K562 (cell line): ENCODE measurements around the gene FBXW11. TPM values are rescaled to one million over a fixed set of nuclear protein-coding genes. Genes with fewer than 3 reads are reported as not detected.

Source experiments
- ATAC-seq: fragments of 200-7000 bp; cut with Tn5 transposase; 3 replicates; pipeline ENCODE4 v1.9.1; 2020; ENCODE audit warnings: moderate library complexity
- BruUV-seq: library from RNA; stranded (reverse); fragments of 400-500 nt; replicated peaks from 2 replicates; lab custom pipeline; 2021; lab: Mats Ljungman, UMichigan
- CTCF ChIA-PET: fragments of 300-600 bp; formaldehyde crosslinking; extraction: SDS; loops from one replicate; lab custom pipeline; 2021; ENCODE audit warnings: low intra/inter-chr PET ratio; lab: Yijun Ruan, JAX
- POLR2A ChIA-PET: fragments of 300-600, 350-650 bp; sonication (Branson Sonifier 250); formaldehyde crosslinking; extraction: SDS; loops from one replicate; lab custom pipeline; 2021; ENCODE audit warnings: antibody characterized with exemption, inconsistent platforms; lab: Yijun Ruan, JAX
- DNase-seq, 4 experiments: peaks; one replicate each; pipeline versions ENCODE4 v3.0.0 to v3.0.0-alpha.2; 2011 to 2018; ENCODE audit warnings: low spot score in 3 of 4, mixed read lengths in 3 of 4; ENCODE audit errors: extremely low read depth in 1 of 4
- FAIRE-seq: peaks from 2 replicates; lab custom pipeline; 2011; peaks lifted over from hg19 to GRCh38; lab: Jason Lieb, UNC
- H2AFZ ChIP-seq: 2 replicates; pipeline ENCODE4 v1.6.0; 2011; ENCODE audit warnings: low read depth, low read length, control low read depth, inconsistent platforms
- H3K27ac ChIP-seq: fragments of 200-600 bp; 3 replicates; pipeline ENCODE4 v1.8.0; 2011; ENCODE audit warnings: low read depth, mild to moderate bottlenecking, control low read depth, inconsistent platforms, low read length, moderate library complexity, mixed read lengths; ENCODE audit errors: extremely low read depth
- H3K27me3 ChIP-seq, 2 experiments: fragments of 300-600 bp in 1 of 2; 2 replicates in 1 of 2; 3 replicates in 1 of 2; pipeline versions ENCODE4 v1.6.0 to v1.8.0; 2011; ENCODE audit warnings: inconsistent platforms in 2 of 2, low read length in 2 of 2, mild to moderate bottlenecking in 1 of 2, mixed read lengths in 1 of 2, moderate library complexity in 1 of 2; ENCODE audit not compliant: control insufficient read depth in 2 of 2, insufficient read depth in 2 of 2
- H3K36me3 ChIP-seq: fragments of 300-600 bp; 3 replicates; pipeline ENCODE4 v1.8.0; 2011; ENCODE audit warnings: mild to moderate bottlenecking, low read length, inconsistent platforms; ENCODE audit not compliant: control insufficient read depth, insufficient read depth
- H3K4me1 ChIP-seq, 2 experiments: fragments of 200-600 bp in 1 of 2; replicated peaks in 1 of 2; 2 replicates in 1 of 2; 3 replicates in 1 of 2; pipeline versions ENCODE4 v1.5.1 to v1.8.0; 2011; ENCODE audit warnings: inconsistent platforms in 2 of 2, low read length in 2 of 2, mild to moderate bottlenecking in 1 of 2, mixed read lengths in 1 of 2, moderate library complexity in 1 of 2; ENCODE audit not compliant: control insufficient read depth in 2 of 2, insufficient read depth in 2 of 2
- H3K4me2 ChIP-seq: 2 replicates; pipeline ENCODE4 v1.6.1; 2011; ENCODE audit warnings: low read length, control low read depth, inconsistent platforms, mixed read lengths; ENCODE audit not compliant: insufficient read depth
- H3K4me3 ChIP-seq: fragments of 200-600 bp; sonication (generic), shearing (Covaris generic); 2 replicates; pipeline ENCODE4 v1.5.1; 2016; ENCODE audit warnings: control low read depth, inconsistent platforms
- H3K79me2 ChIP-seq: fragments of 200-600 bp; 3 replicates; pipeline ENCODE4 v1.8.0; 2011; ENCODE audit warnings: low read length, inconsistent platforms; ENCODE audit not compliant: control insufficient read depth, insufficient read depth
- H3K9ac ChIP-seq, 2 experiments: 2 replicates each; pipeline versions ENCODE4 v1.6.0 to v1.6.1; 2011; ENCODE audit warnings: low read depth in 2 of 2, low read length in 2 of 2, control low read depth in 1 of 2, inconsistent platforms in 1 of 2, mild to moderate bottlenecking in 1 of 2, mixed read lengths in 1 of 2; ENCODE audit not compliant: insufficient read depth in 1 of 2
- H3K9me1 ChIP-seq: one replicate; pipeline ENCODE4 v1.6.0; 2011; ENCODE audit warnings: inconsistent platforms, mild to moderate bottlenecking, low read length, moderate library complexity; ENCODE audit not compliant: control insufficient read depth, insufficient read depth
- H3K9me3 ChIP-seq: replicated peaks from 2 replicates; pipeline ENCODE4 v1.5.1; 2011; ENCODE audit warnings: low read depth, low read length, inconsistent platforms; ENCODE audit not compliant: control insufficient read depth, insufficient read depth
- H4K20me1 ChIP-seq: replicated peaks from 2 replicates; pipeline ENCODE4 v1.6.1; 2011; ENCODE audit warnings: low read length, inconsistent platforms, mixed read lengths; ENCODE audit not compliant: control insufficient read depth, insufficient read depth
- ARHGAP35 ChIP-seq: fragments of 450-650 bp; IDR thresholded peaks from 2 replicates; pipeline ENCODE4 v1.6.1; 2018; ENCODE audit not compliant: partially characterized antibody
- CBX5 ChIP-seq: IDR thresholded peaks from 2 replicates; pipeline ENCODE4 v1.6.1; 2014; ENCODE audit warnings: low read depth, borderline replicate concordance
- CREB3 ChIP-seq: fragments of 450-650 bp; conservative IDR thresholded peaks from 2 replicates; pipeline ENCODE4 v1.6.1; 2016; ENCODE audit warnings: missing genetic modification characterization, low read depth, mild to moderate bottlenecking, missing compliant biosample characterization, moderate library complexity
- CSDE1 ChIP-seq, 2 experiments: fragments of 450-650 bp; IDR thresholded peaks; 2 replicates each; pipeline ENCODE4 v1.6.1; 2016; ENCODE audit warnings: mild to moderate bottlenecking in 1 of 2
- LARP7 ChIP-seq: fragments of 450-650 bp; IDR thresholded peaks from 2 replicates; pipeline ENCODE4 v1.6.1; 2016
- MIER1 ChIP-seq: fragments of 450-650 bp; IDR thresholded peaks from 2 replicates; pipeline ENCODE4 v1.6.1; 2016; ENCODE audit warnings: antibody characterized with exemption, mild to moderate bottlenecking, low read depth
- RCOR1 ChIP-seq, 2 experiments: IDR thresholded peaks; 2 replicates each; pipeline ENCODE4 v1.6.1; 2012; ENCODE audit warnings: low read depth in 2 of 2, low read length in 2 of 2, borderline replicate concordance in 1 of 2, improper control_type of control experiment in 1 of 2
- SMAD3 ChIP-seq: fragments of 450-650 bp; formaldehyde crosslinking; conservative IDR thresholded peaks from 2 replicates; pipeline ENCODE4 v1.4.0; 2020; ENCODE audit warnings: mild to moderate bottlenecking
- XRCC4 ChIP-seq: IDR thresholded peaks from one replicate; pipeline ENCODE4 v1.6.1; 2011; ENCODE audit not compliant: insufficient read depth, insufficient read length; ENCODE audit errors: extremely low read depth
- ZBTB1 ChIP-seq: sonication (generic); formaldehyde crosslinking; IDR thresholded peaks from 2 replicates; pipeline ENCODE4 v1.8.1; 2023; ENCODE audit warnings: missing genetic modification reagents, low read depth, mild to moderate bottlenecking, borderline replicate concordance
- ZFPM2 ChIP-seq: fragments of 250-450 bp; sonication (Bioruptor Pico); IDR thresholded peaks from 2 replicates; pipeline ENCODE4 v1.5.1; 2022; ENCODE audit warnings: mild to moderate bottlenecking
- WGBS: fragments of 100-300 bp; shearing (Covaris generic); methylation state at CpG from one replicate; pipeline ENCODE4 v1.1.6; 2016; ENCODE audit warnings: low coverage, mixed read lengths; ENCODE audit not compliant: insufficient coverage; ENCODE audit errors: missing lambda C conversion rate; 5-methylcytosine and 5-hydroxymethylcytosine counted together
- in situ Hi-C: fragments of 300-500 bp; cut with MboI; formaldehyde crosslinking; loops from 4 replicates; pipeline ENCODE4 v1.15.0; 2018; ENCODE audit warnings: inconsistent platforms, mixed read lengths
- intact Hi-C: fragments of 100-400 bp; cut with micrococcal nuclease; formaldehyde crosslinking; loops from 2 replicates; pipeline ENCODE4 v1.14.2; 2022
- polyA plus RNA-seq, 8 experiments: library from polyadenylated mRNA; depleted of rRNA in 4 of 8; stranded (reverse) in 5 of 8; unstranded in 3 of 8; fragments of >200 nt; fragmentation: Nextera tagmentation in 2 of 8; fragmentation: Illumina TruSeq in 1 of 8; extraction: Ambion mirVana in 2 of 8; extraction: Trizol in 1 of 8; gene quantifications; 2 replicates each; pipeline versions ENCODE4 v1.2.1 to v1.2.3, GENCODE V29; 2011 to 2014; ENCODE audit warnings: inconsistent platforms in 1 of 8, missing spikeins in 1 of 8
- total RNA-seq, 7 experiments: library from RNA; depleted of rRNA in 6 of 7; stranded (reverse); fragments of >200 nt in 6 of 7; fragmentation: Illumina TruSeq in 2 of 7; extraction: Trizol in 2 of 7; gene quantifications; 2 replicates each; pipeline versions ENCODE4 v1.2.1 to v1.2.3, GENCODE V29; 2011 to 2021; ENCODE audit warnings: low replicate concordance in 1 of 7
- TF ChIP-seq, protein P1 (sequence below): fragments of 250-450 bp; sonication (Bioruptor Pico); IDR thresholded peaks from 2 replicates; pipeline ENCODE4 v1.5.0; 2020; ENCODE audit warnings: mild to moderate bottlenecking

Gene FBXW11
- total and polyA plus RNA-seq, 9 of the 15 experiments (the other 6 are each of a cell fraction or from before 2014, with no cell fraction given): 3.0 to 28.6 (median 23.6) TPM

DNA sequence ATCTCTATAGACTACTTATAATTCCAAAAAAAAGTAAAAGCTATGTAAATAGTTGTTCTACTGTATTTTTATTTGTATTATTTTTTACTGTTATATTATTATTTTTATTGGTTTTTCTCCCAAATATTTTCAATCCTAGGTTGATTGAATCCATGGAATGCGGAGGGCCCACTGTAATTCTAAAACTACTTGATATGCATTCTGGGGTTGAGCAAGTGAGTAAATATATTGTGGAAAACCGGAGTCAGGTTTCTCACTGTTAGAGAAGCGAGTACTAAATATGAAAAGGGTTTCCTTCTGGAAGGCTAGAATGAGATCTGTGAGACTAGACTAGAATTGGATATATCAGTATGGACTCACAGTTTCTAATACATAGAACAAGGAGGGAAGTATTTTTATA, 66.5 kb downstream of the FBXW11 start:
- Histone ChIP-seq H3K79me2 (peaks cover 17% of the 10 kb centered on the region; the same call in 2 of the 3 replicates), H3K9me3 (no peaks in the 10 kb centered on the region), H3K36me3 (no peaks in the 10 kb centered on the region), H3K27me3 (no peaks in the 10 kb centered on the region), H3K9me1 (no peaks in the 10 kb centered on the region), H3K9ac (no peak overlapping the region), H3K4me1 (peaks cover 0 to 4% of the 10 kb centered on the region in 2 experiments; a peak in 2 of 5 replicates), H3K4me2 (no peak overlapping the region), H4K20me1 (0 out of 2 replicates have a peak, but pooled peaks cover 3% of the 10 kb centered on the region), H2AFZ (no peak overlapping the region), H3K4me3 (no peak overlapping the region), H3K27ac (peak overlapping the region; percentile 38; the same call in 1 of the 3 replicates)
- FAIRE-seq (no peak), DNase-seq (no peak), ATAC-seq (no peak)
- in situ Hi-C loops: no loop called here
- intact Hi-C loops: loop anchor here (5.0 kb wide), 1 partner anchor 47 kb away; no protein-coding TSS in a partner anchor
- ChIA-PET CTCF (no interaction called here), POLR2A (no interaction called here)
- no peak for TF ChIP-seq CBX5
- TF ChIP-seq ZFPM2 (CRISPR knock-in tag): no peak
- TF ChIP-seq CSDE1 (IDR thresholded peaks at IDR 0.05): no peak
- TF ChIP-seq RCOR1 (IDR thresholded peaks at IDR 0.05; ENCODE audit: borderline replicate concordance in 1 of 2, low read depth in 2 of 2, low read length in 2 of 2): no peak
- no peak for TF ChIP-seq ARHGAP35
- no peak for TF ChIP-seq SMAD3 (CRISPR knock-in tag)
- TF ChIP-seq ZBTB1 (CRISPR knock-in tag): no peak
- no peak for TF ChIP-seq MIER1
- no peak for TF ChIP-seq LARP7
- TF ChIP-seq, protein P1, sequence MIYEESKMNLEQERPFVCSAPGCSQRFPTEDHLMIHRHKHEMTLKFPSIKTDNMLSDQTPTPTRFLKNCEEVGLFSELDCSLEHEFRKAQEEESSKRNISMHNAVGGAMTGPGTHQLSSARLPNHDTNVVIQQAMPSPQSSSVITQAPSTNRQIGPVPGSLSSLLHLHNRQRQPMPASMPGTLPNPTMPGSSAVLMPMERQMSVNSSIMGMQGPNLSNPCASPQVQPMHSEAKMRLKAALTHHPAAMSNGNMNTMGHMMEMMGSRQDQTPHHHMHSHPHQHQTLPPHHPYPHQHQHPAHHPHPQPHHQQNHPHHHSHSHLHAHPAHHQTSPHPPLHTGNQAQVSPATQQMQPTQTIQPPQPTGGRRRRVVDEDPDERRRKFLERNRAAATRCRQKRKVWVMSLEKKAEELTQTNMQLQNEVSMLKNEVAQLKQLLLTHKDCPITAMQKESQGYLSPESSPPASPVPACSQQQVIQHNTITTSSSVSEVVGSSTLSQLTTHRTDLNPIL (CRISPR knock-in tag): no peak
- no peak for TF ChIP-seq CREB3 (tag)
- TF ChIP-seq XRCC4: no peak
- 95% methylated on average over 3 of the region's 3 CpGs for WGBS
- no TSS peak for BruUV-seq
